Kidney epithelial cell (primary cell): ENCODE data around the gene KCNMA1. TPM values are rescaled to one million over a fixed set of nuclear protein-coding genes. Genes with fewer than 3 reads are reported as not detected.

Experiments
- DNase-seq: peaks from one replicate; pipeline ENCODE4 v3.0.0-alpha.2; 2010; ENCODE audit warnings: low read depth
- H3K27me3 ChIP-seq: 2 replicates; pipeline ENCODE4 v1.6.0; 2011; ENCODE audit warnings: low read length; ENCODE audit not compliant: control insufficient read depth, insufficient read depth
- H3K36me3 ChIP-seq: 2 replicates; pipeline ENCODE4 v1.5.1; 2011; ENCODE audit warnings: low read length; ENCODE audit not compliant: control insufficient read depth, insufficient read depth
- H3K4me3 ChIP-seq: 2 replicates; pipeline ENCODE4 v1.5.1; 2011; ENCODE audit warnings: low read depth, mild to moderate bottlenecking, control low read depth, low read length
- total RNA-seq: library from RNA; depleted of rRNA; stranded (reverse); fragments of >200 nt; gene quantifications from 2 replicates; pipeline ENCODE4 v1.2.3, GENCODE V29; 2015
- TF ChIP-seq, protein P1 (sequence below): IDR thresholded peaks from 2 replicates; pipeline ENCODE4 v1.5.1; 2011; ENCODE audit warnings: mild to moderate bottlenecking, moderate library complexity, low read length, control low read depth, inconsistent platforms; ENCODE audit not compliant: insufficient read depth, poor library complexity, severe bottlenecking

The KCNMA1 gene
- total RNA-seq, 1 donor from 2014 or later: 18.9 TPM

DNA sequence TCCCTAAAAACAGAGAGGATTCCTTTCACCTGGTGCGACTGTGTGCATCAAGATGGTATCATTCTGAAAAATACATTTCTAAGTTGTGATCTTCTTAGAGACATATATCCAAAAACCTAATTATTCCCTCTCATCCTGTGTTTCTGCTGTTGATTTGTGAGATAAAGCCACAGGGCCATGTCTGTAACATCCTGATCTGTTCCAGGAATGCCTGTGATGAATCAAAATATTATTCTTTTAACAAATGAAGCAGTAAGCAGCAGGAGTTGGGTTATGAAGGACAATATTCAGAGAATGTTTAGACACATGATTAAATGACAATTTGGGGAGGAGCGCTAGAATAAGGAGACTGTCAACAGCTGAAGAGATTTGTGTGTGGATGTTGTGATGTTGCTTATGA, 731.4 kb downstream of the KCNMA1 start:
- no peaks in the 10 kb centered on the region for H3K27me3 ChIP-seq
- H3K36me3 ChIP-seq: no peaks in the 10 kb centered on the region
- H3K4me3 ChIP-seq: no peak overlapping the region
- no peak for DNase-seq
- TF ChIP-seq, protein P1, sequence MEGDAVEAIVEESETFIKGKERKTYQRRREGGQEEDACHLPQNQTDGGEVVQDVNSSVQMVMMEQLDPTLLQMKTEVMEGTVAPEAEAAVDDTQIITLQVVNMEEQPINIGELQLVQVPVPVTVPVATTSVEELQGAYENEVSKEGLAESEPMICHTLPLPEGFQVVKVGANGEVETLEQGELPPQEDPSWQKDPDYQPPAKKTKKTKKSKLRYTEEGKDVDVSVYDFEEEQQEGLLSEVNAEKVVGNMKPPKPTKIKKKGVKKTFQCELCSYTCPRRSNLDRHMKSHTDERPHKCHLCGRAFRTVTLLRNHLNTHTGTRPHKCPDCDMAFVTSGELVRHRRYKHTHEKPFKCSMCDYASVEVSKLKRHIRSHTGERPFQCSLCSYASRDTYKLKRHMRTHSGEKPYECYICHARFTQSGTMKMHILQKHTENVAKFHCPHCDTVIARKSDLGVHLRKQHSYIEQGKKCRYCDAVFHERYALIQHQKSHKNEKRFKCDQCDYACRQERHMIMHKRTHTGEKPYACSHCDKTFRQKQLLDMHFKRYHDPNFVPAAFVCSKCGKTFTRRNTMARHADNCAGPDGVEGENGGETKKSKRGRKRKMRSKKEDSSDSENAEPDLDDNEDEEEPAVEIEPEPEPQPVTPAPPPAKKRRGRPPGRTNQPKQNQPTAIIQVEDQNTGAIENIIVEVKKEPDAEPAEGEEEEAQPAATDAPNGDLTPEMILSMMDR: no peak

DNA sequence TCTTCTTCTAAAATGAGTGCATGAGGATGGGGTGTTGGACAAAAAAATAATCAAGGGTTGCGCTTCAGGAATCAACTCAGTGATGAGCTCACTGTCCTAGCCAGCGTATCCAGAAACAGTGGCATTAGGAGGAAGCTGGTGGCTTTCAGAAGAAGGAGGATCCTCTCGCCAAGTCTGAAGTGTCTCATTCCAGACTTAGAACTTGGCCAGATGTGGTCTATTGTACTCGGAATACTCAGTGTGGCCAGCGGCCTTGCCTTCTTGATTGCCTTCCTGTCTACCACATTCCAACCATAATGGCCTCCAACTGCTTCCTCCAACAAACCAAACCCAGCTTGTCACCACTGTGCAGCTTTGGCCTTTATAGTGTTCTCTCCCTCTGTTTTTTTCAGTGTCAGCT, 732.4 kb downstream of the KCNMA1 start:
- DNase-seq: no peak
- H3K27me3 ChIP-seq: no peaks in the 10 kb centered on the region
- no peak overlapping the region for H3K4me3 ChIP-seq
- no peaks in the 10 kb centered on the region for H3K36me3 ChIP-seq
- TF ChIP-seq, protein P1: no peak

DNA sequence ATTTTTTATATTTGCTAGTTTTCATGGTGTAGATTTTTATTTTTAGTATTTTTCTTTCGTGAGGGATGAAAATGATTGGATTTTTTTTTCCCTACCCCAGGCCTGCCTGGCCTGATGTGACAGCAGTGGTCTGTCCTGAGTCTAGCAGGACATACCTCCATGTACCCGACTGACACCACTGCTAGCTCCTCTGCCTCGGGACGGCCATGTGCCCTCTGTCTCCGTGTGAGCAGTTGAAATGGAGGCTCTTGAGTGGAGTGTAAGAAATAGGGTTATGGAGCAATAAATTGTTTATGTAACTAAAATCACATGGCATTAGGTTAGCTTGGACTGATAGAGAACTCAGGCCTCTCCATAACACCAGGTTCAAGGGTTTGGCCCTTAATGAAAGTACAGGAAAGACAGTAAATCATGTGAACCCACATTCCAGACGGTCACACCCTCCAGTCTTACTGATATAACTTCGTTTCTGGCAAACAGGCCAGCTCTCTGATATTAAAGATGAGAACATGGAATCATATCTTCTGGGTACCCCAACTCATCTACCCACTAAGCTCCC, 734.1 kb downstream of the KCNMA1 start:
- DNase-seq: no peak
- no peaks in the 10 kb centered on the region for H3K36me3 ChIP-seq
- no peaks in the 10 kb centered on the region for H3K27me3 ChIP-seq
- TF ChIP-seq, protein P1: no peak
- no peak overlapping the region for H3K4me3 ChIP-seq

DNA sequence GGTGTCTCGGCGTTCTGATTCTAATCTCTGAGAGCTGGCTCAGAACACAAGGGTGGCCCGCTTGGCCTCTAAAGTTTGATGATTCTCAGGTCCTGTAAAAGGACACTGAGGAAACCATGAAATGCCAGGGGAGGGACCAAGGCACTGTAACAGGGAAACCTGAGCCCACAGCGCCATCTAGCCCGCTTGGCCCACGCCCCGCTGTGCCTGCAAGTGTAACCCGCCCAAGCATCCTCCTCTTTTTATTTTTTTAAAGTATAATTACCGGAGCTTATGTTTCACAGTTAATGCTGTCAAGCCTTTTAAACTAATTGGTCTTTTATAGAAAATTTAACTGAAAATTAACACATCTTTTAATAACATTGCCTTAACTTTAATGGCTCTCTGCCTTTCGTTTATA, 734.7 kb downstream of the KCNMA1 start:
- no peak for DNase-seq
- H3K4me3 ChIP-seq: no peak overlapping the region
- TF ChIP-seq, protein P1: peak; percentile 40
- H3K27me3 ChIP-seq: no peaks in the 10 kb centered on the region
- no peaks in the 10 kb centered on the region for H3K36me3 ChIP-seq

DNA sequence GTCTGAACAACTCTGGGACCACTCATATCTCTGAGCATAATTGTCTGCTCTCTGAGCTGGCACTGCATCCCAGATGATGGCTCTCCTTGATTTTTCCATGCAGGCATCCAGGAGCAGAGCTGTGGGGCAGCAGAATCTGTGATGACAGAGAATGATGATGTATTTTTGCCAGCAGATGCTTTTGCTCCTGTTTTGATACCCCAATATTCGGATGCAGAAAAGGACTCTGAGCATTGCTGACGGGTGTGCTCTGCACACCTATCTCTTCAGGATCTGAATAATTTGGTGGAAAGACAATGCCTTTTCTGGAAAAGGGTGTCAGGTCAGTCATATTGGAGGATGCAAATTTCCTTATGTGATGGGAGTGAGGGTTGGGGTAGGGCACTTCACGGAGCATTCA, 735.9 kb downstream of the KCNMA1 start:
- no peak for DNase-seq
- H3K27me3 ChIP-seq: no peaks in the 10 kb centered on the region
- no peaks in the 10 kb centered on the region for H3K36me3 ChIP-seq
- no peak overlapping the region for H3K4me3 ChIP-seq
- TF ChIP-seq, protein P1: no peak

DNA sequence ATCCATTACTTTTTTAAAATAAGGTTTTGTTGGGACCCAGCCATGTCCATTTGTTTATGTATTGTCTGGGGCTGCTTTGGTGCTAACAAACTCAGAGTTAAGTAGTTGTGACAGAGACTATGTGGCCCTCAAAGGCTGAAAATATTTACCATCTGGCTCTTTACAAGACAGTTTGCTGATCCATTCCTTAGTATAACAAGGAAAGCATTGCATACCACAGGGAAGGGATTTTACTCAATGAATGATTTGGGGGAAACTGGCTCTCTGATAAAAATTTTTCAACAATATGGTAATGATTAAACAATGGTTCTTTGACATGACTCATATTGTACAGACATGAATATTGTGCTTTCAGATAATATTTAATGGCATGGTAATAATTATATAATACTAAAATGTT, 738.1 kb downstream of the KCNMA1 start:
- DNase-seq: no peak
- Histone ChIP-seq H3K36me3 (no peaks in the 10 kb centered on the region), H3K4me3 (no peak overlapping the region), H3K27me3 (no peaks in the 10 kb centered on the region)
- TF ChIP-seq, protein P1: no peak
